HepG2 (cell line): ENCODE data around the gene SLCO3A1.

Source experiments
- CREM ChIP-seq, 2 experiments: sonication (generic) in 1 of 2; formaldehyde crosslinking in 1 of 2; IDR thresholded peaks; 2 replicates each; pipeline versions ENCODE4 v1.4.0 to v1.6.1; 2016 to 2020; ENCODE audit warnings: antibody characterized with exemption in 1 of 2, mild to moderate bottlenecking in 1 of 2, missing genetic modification reagents in 1 of 2
- CTCF ChIP-seq: sonication (generic); formaldehyde crosslinking; IDR thresholded peaks from 2 replicates; pipeline ENCODE4 v1.5.0; 2020; ENCODE audit warnings: mild to moderate bottlenecking, missing genetic modification reagents, moderate library complexity
- SUZ12 ChIP-seq: fragments of 150-350 bp; IDR thresholded peaks from 2 replicates; pipeline ENCODE4 v1.6.1; 2014; ENCODE audit warnings: low read depth, low read length
- ZNF121 ChIP-seq: sonication (generic); formaldehyde crosslinking; IDR thresholded peaks from 2 replicates; pipeline ENCODE4 v1.5.0; 2020; ENCODE audit warnings: mild to moderate bottlenecking, missing genetic modification reagents

DNA sequence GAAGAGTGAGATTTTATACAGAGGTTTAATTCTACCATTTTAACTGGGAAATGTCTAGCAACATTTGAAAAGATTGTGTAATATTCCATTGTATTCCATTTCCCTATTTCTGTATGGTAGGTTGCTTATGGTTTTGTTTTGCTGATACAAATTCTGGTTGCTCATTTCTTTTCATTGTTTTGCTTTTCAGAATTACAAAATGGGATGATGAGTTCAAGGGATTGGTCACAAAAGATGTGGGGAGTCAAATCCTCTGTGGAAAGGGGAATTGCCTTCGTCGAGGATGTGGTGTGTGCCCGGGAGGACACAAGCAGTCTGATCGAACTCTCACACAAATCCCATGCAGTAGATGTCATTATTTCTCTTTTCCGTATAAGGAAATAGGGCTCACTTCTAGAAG lies 18.3 kb downstream of the SLCO3A1 start:
- TF ChIP-seq CREM (IDR thresholded peaks at IDR 0.05) (no peak), CREM (CRISPR knock-in tag; IDR thresholded peaks at IDR 0.05) (no peak), SUZ12 (no peak), ZNF121 (CRISPR knock-in tag) (no peak), CTCF (CRISPR knock-in tag) (no peak)
